Gastroesophageal sphincter (tissue), 3 donors: ENCODE measurements around the gene MACROD2.

ENCODE experiments used
- CTCF ChIP-seq, 4 experiments: fragments of 200-600 bp in 2 of 4; fragments of 450-650 bp in 2 of 4; sonication (generic) in 1 of 4; IDR thresholded peaks; one replicate each; pipeline ENCODE4 v1.5.1; 2017 to 2019; ENCODE audit warnings: antibody characterized with exemption in 4 of 4, mild to moderate bottlenecking in 2 of 4, moderate library complexity in 2 of 4
- EP300 ChIP-seq: sonication (generic); formaldehyde crosslinking; IDR thresholded peaks from one replicate; pipeline ENCODE4 v1.6.1; 2017; ENCODE audit warnings: antibody characterized with exemption, mild to moderate bottlenecking

DNA sequence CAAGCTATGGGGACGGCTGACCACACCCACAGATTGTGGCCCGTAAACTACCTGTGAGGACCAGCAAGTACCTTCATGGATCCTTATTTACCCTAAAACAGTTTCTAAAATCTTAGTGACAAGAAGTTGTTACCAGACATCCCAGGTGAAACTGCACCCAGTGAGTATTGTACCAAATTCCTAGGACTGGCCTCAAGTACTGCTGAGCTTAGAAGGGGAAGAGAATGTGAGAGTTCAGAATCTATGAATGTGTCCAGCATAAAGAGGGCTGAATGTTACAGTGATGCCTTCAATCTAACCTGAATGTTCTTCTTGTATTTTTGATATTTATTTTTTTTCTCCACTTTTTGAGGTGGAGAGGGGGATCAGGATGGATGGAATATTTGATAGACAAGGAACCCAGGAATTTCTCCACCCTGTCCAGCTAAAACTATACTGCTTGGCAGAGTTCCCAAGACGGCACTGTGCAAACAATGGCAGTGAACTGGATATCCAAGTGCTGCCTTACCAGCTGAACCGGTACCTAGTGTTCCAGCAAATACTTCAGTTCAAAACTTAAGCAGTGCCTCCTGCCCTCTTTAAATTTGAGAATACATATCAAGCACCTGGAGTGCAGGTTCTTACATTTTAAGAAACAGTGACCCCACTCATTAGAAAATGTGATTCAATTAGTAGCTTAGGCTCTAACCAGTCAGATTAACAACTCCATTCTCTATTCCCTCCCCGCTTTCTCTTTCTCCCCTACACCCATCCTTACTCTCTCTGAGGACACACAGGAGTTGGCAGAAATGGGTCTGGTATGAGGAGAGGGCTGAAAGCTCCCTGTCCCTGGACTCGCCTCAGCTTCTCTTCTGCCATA, 769.4 kb downstream of the MACROD2 start:
- no peak for TF ChIP-seq EP300
- TF ChIP-seq CTCF (IDR thresholded peaks at IDR 0.05) = no peak
